ENCODE measurements around the gene TNFSF12. TPM values are rescaled to one million over a fixed set of nuclear protein-coding genes. Genes with fewer than 3 reads are reported as not detected.

Gene TNFSF12
- total and polyA plus RNA-seq, 8 donors = 6.1 to 199 (median 46.5) TPM

- WGBS, 5 donors = 76 to 84% (median 80%) methylated on average over 6 of the region's 6 CpGs
- Histone ChIP-seq H3K27me3 (no peaks in the 10 kb centered on the region), H3K4me1 (peaks cover 22 to 67% (median 37%) of the 10 kb centered on the region in 4 donors), H3K4me3 (no peak overlapping the region), H3K36me3 (peaks cover 0 to 15% (median 10%) of the 10 kb centered on the region in 4 donors), H3K9me3 (no peaks in the 10 kb centered on the region), H3K27ac (peak overlapping the region in 3 of 5 donors; percentile 34 to 69 (median 53))
- TF ChIP-seq, protein P1, sequence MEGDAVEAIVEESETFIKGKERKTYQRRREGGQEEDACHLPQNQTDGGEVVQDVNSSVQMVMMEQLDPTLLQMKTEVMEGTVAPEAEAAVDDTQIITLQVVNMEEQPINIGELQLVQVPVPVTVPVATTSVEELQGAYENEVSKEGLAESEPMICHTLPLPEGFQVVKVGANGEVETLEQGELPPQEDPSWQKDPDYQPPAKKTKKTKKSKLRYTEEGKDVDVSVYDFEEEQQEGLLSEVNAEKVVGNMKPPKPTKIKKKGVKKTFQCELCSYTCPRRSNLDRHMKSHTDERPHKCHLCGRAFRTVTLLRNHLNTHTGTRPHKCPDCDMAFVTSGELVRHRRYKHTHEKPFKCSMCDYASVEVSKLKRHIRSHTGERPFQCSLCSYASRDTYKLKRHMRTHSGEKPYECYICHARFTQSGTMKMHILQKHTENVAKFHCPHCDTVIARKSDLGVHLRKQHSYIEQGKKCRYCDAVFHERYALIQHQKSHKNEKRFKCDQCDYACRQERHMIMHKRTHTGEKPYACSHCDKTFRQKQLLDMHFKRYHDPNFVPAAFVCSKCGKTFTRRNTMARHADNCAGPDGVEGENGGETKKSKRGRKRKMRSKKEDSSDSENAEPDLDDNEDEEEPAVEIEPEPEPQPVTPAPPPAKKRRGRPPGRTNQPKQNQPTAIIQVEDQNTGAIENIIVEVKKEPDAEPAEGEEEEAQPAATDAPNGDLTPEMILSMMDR (IDR thresholded peaks at IDR 0.05) = no peak
- TF ChIP-seq POLR2AphosphoS5 (IDR thresholded peaks at IDR 0.05) = no peak
- no peak for TF ChIP-seq POLR2A (IDR thresholded peaks at IDR 0.05)
- TF ChIP-seq EP300 (IDR thresholded peaks at IDR 0.05) = no peak
- DNase-seq = peak in 1 of 2 donors; percentile 48
- intact Hi-C loops (cut with DNase I; ENCODE audit: low total_unique reads) = loop anchor here (5.0 kb wide), 1 partner anchor 40 kb away; no protein-coding TSS in a partner anchor
Observed at GRCh38 chr17:7552621-7553051, 3.8 kb downstream of the TNFSF12 start.

DNA sequence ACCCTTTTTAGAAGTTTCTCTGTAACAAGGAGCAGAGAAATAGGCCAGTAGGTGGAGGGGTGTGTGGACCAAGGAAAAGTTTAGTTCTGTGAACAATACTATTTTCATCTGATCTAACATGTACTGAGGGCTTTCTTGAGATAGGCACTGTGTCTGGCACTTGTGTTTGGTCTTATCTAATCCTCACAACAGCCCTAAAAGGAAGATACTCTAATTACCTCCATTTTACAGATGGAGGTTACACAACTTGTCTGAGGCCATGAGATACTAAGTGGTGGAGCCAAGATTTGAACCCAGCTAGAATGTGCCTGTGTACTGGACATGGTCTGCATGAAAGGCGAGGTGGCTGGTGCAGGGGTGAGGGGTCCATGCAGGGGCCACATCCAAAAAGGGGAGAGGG, 4.5 kb downstream of the TNFSF12 start:
- WGBS, 5 donors = 83 to 100% (median 94%) methylated on average over 1 of the region's 1 CpG
- no peaks in the 10 kb centered on the region for H3K9me3 ChIP-seq
- H3K27ac ChIP-seq = peak overlapping the region in 2 of 5 donors; percentile 53 to 69
- H3K27me3 ChIP-seq = no peaks in the 10 kb centered on the region
- DNase-seq = no peak
- H3K4me1 ChIP-seq = peaks cover 26 to 68% (median 39%) of the 10 kb centered on the region in 4 donors
- intact Hi-C loops (cut with DNase I; ENCODE audit: low total_unique reads) = loop anchor here (5.0 kb wide), 1 partner anchor 41 kb away; no protein-coding TSS in a partner anchor
- no peak overlapping the region for H3K4me3 ChIP-seq
- H3K36me3 ChIP-seq = peaks cover 0 to 15% (median 10%) of the 10 kb centered on the region in 4 donors
- TF ChIP-seq, protein P1 (IDR thresholded peaks at IDR 0.05) = no peak
- TF ChIP-seq POLR2A (IDR thresholded peaks at IDR 0.05) = no peak
- no peak for TF ChIP-seq EP300 (IDR thresholded peaks at IDR 0.05)
- no peak for TF ChIP-seq POLR2AphosphoS5 (IDR thresholded peaks at IDR 0.05)

DNA sequence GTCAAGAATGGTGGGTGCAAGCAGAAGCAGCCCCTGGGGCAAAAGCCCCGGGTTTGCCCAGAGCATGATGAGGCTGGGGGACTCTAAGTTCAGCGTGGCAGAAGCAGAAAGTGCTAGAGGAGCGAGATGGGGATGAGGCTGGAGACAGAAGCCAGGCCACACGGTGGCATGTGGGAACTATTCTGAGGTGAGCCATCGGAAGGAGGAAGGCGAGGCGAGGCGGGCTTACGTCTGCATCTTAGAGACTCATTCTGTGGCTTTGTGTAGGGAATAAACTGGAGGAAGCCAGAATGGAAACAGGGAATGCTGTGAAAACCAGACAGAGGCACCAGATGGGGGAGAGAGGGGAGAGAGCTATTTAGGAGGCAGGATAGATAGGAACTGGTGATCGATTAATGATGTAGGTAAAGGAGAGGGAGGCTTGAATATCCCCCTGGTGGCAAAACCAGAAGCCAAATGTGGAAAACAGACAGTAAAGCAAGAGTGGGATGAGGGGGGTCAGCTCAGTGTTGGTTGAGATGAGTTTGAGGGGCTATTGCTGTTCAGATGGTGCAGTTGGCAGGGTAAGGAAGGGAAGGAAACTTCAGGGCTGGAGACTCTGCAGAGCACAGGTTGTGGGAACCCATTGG, 6.6 kb downstream of the TNFSF12 start:
- no peaks in the 10 kb centered on the region for H3K27me3 ChIP-seq
- H3K9me3 ChIP-seq = no peaks in the 10 kb centered on the region
- no peak overlapping the region for H3K4me3 ChIP-seq
- H3K27ac ChIP-seq = no peak overlapping the region
- peaks cover 36 to 70% (median 41%) of the 10 kb centered on the region in 4 donors for H3K4me1 ChIP-seq
- H3K36me3 ChIP-seq = peaks cover 0 to 15% (median 10%) of the 10 kb centered on the region in 4 donors
- TF ChIP-seq POLR2A (IDR thresholded peaks at IDR 0.05) = no peak
- DNase-seq = no peak
- WGBS, 5 donors = 70 to 82% (median 76%) methylated on average over 10 of the region's 10 CpGs
- intact Hi-C loops (cut with DNase I; ENCODE audit: low total_unique reads) = no loop called here

DNA sequence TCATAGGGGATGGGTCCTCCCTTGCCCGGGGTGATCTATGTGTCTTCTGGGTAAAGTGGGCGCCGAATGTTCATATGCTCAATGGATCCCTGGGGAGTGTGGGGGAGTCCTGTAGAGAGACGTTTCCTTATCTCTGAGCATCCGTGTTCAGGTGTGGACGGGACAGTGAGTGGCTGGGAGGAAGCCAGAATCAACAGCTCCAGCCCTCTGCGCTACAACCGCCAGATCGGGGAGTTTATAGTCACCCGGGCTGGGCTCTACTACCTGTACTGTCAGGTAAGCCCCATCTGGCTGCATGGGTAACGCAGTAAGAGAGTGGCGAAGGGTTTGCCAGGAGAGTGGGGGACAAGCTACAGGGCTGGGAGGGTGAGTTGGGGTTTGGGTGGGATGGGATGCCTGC, 7.8 kb downstream of the TNFSF12 start:
- DNase-seq = no peak
- Histone ChIP-seq H3K27me3 (no peaks in the 10 kb centered on the region), H3K27ac (peak overlapping the region; percentile 93 to 99 (median 97)), H3K9me3 (no peaks in the 10 kb centered on the region), H3K36me3 (peaks cover 0 to 8% (median 4%) of the 10 kb centered on the region in 4 donors), H3K4me3 (peak overlapping the region in 1 of 4 donors; percentile 99), H3K4me1 (peaks cover 41 to 71% (median 50%) of the 10 kb centered on the region in 4 donors)
- TF ChIP-seq, protein P1 (IDR thresholded peaks at IDR 0.05) = no peak
- no peak for TF ChIP-seq POLR2A (IDR thresholded peaks at IDR 0.05)
- no peak for TF ChIP-seq EP300 (IDR thresholded peaks at IDR 0.05)
- intact Hi-C loops (cut with DNase I; ENCODE audit: low total_unique reads) = no loop called here
- 46 to 75% (median 62%) methylated on average over 12 of the region's 12 CpGs for WGBS, 5 donors

Data from stomach (tissue), 9 donors.